Kidney (tissue), 14 donors: ENCODE results near the gene ECE1. TPM values are rescaled to one million over a fixed set of nuclear protein-coding genes. Genes with fewer than 3 reads are reported as not detected.

Experiments used
- DNase-seq, 5 donors: peaks; one replicate each; pipeline ENCODE4 v3.0.0-alpha.2; 2013 to 2020
- FAIRE-seq: peaks from 2 replicates; lab custom pipeline; 2012; peaks lifted over from hg19 to GRCh38; lab: Jason Lieb, UNC
- H3K27ac ChIP-seq, 2 donors: one replicate each; pipeline ENCODE4 v1.7.0; 2013; ENCODE audit warnings: low read depth in 2 of 2, low read length in 2 of 2, inconsistent platforms in 1 of 2
- H3K27me3 ChIP-seq: one replicate; pipeline ENCODE4 v1.7.1; 2013; ENCODE audit warnings: low read length, inconsistent platforms; ENCODE audit not compliant: control insufficient read depth, insufficient read depth
- H3K36me3 ChIP-seq, 3 donors: one replicate each; pipeline versions ENCODE4 v1.7.0 to v1.7.1; 2013; ENCODE audit warnings: low read length in 3 of 3, control low read depth in 1 of 3, inconsistent platforms in 1 of 3; ENCODE audit not compliant: insufficient read depth in 3 of 3, control insufficient read depth in 2 of 3
- H3K4me1 ChIP-seq, 3 donors: one replicate each; pipeline versions ENCODE4 v1.7.0 to v1.7.1; 2013; ENCODE audit warnings: low read length in 3 of 3, inconsistent platforms in 1 of 3, low read depth in 1 of 3; ENCODE audit not compliant: control insufficient read depth in 2 of 3, insufficient read depth in 2 of 3
- H3K4me3 ChIP-seq, 3 donors: one replicate each; pipeline versions ENCODE4 v1.7.0 to v1.8.1; 2013; ENCODE audit warnings: low read length in 3 of 3, control low read depth in 1 of 3, inconsistent platforms in 1 of 3
- H3K9ac ChIP-seq, 3 donors: one replicate each; pipeline versions ENCODE4 v1.7.0 to v1.7.1; 2013; ENCODE audit warnings: low read length in 3 of 3, control low read depth in 1 of 3, inconsistent platforms in 1 of 3
- H3K9me3 ChIP-seq, 3 donors: one replicate each; pipeline versions ENCODE4 v1.7.0 to v1.7.1; 2013; ENCODE audit warnings: low read length in 3 of 3, control low read depth in 1 of 3, inconsistent platforms in 1 of 3; ENCODE audit not compliant: control insufficient read depth in 2 of 3, insufficient read depth in 1 of 3
- CTCF ChIP-seq: IDR thresholded peaks from 3 replicates; pipeline ENCODE4 v1.5.1; 2012; ENCODE audit warnings: mild to moderate bottlenecking, moderate library complexity, borderline replicate concordance; ENCODE audit not compliant: insufficient read depth; ENCODE audit errors: extremely low read depth
- intact Hi-C: fragments of 100-400 bp; cut with DNase I; formaldehyde crosslinking; loops from one replicate; pipeline ENCODE4 v1.11.1; 2022
- polyA plus RNA-seq: library from polyadenylated mRNA; stranded (reverse); fragments of 350-450 nt; fragmentation: Illumina TruSeq; extraction: RNeasy Lipid Tissue Mini Kit (QIAGEN cat#74804); gene quantifications from one replicate; pipeline ENCODE4 v1.2.3, GENCODE V29; 2014; ENCODE audit warnings: low read depth, low replicate concordance; ENCODE audit not compliant: insufficient read depth
- total RNA-seq: library from RNA; stranded (reverse); fragmentation: NEBNext Ultra II Directional; extraction: Animal tissue kit (Norgen Biotek cat#: 25700); gene quantifications from one replicate; pipeline ENCODE4 v1.2.1, GENCODE V29; 2021
- donor health status: control.
- donor health status: control.
- donor health status: control.
- donor health status: control.
- donor health status: control.
- donor health status: DM: yes; HTN: yes; CAD: no.
- donor health status: Normal renal cell carcinoma (clear cell type).

Gene ECE1
- total and polyA plus RNA-seq, 2 donors from 2014 or later = 30.8 to 128 TPM

DNA sequence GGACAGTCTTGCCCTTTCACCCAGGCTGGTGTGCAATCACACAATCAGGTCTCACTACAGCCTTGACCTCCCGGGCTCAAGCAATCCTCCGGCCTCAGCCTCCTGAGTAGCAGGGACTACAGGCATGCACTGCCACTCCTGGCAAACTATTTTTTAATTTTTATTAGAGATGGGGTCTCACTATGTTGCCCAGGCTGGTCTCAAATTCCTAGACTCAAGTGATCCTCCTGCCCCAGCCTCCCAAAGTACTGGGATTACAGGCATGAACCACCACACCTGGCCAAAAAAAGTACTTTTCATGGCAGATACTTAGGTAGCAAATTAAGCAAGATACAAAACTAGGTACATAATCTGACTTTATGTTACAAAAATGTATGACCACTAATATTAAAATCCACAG lies 121.8 kb downstream of the ECE1 start:
- no peaks in the 10 kb centered on the region for H3K9me3 ChIP-seq
- no peaks in the 10 kb centered on the region for H3K36me3 ChIP-seq
- FAIRE-seq = no peak
- TF ChIP-seq CTCF = no peak
- H3K27me3 ChIP-seq = no peaks in the 10 kb centered on the region
- no peak overlapping the region for H3K4me3 ChIP-seq
- no peak overlapping the region for H3K9ac ChIP-seq
- H3K4me1 ChIP-seq = peaks cover 0 to 8% (median 0%) of the 10 kb centered on the region in 3 donors
- DNase-seq = no peak
- H3K27ac ChIP-seq = no peak overlapping the region
- intact Hi-C loops = no loop called here

Other genes starting within 250 kb of the ECE1 start
- 61.6 TPM for gene EIF4G3, start 113.6 kb downstream of the ECE1 start, total RNA-seq
- gene EIF4G3, start 113.6 kb downstream of the ECE1 start, polyA plus RNA-seq = 14.8 TPM
- 12.0 TPM for gene NBPF3, start 149.7 kb upstream of the ECE1 start, total RNA-seq
- gene NBPF3, start 149.7 kb upstream of the ECE1 start, polyA plus RNA-seq = 5.5 TPM
- gene ALPL, start 219.0 kb upstream of the ECE1 start, total RNA-seq = 8.4 TPM
- 133 TPM for gene ALPL, start 219.0 kb upstream of the ECE1 start, polyA plus RNA-seq